SH-SY5Y (cell line): ENCODE measurements around the gene KIAA1755.

Experiments
- GATA2 ChIP-seq: IDR thresholded peaks from 2 replicates; pipeline ENCODE4 v1.6.1; 2011; ENCODE audit warnings: mild to moderate bottlenecking, low read depth, low read length
- GATA3 ChIP-seq: IDR thresholded peaks from 2 replicates; pipeline ENCODE4 v1.6.1; 2011; ENCODE audit warnings: low read depth, mild to moderate bottlenecking, low read length, moderate library complexity

KIAA1755 gene

GRCh38 chr20:38214256-38215193 is 46.0 kb downstream of the KIAA1755 start:
- TF ChIP-seq GATA2 (no peak), GATA3 (no peak)

DNA sequence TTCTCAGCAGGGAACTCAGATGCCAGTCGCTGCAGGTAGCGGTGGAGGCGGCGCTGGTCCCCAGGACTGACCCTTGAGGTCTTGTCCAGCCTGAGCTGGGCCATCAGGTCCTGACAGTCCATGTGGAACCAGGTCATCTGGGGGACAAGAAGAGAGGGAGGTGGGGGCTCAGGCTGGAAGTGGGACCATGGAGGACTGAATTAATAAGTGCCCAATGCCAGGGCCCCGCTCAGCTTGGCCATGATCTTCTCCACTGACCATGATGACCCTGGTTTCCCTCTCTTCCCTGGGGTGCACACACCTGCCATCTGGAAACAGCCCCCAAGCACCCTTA is 47.0 kb downstream of the KIAA1755 start:
- TF ChIP-seq GATA2: no peak
- no peak for TF ChIP-seq GATA3

DNA sequence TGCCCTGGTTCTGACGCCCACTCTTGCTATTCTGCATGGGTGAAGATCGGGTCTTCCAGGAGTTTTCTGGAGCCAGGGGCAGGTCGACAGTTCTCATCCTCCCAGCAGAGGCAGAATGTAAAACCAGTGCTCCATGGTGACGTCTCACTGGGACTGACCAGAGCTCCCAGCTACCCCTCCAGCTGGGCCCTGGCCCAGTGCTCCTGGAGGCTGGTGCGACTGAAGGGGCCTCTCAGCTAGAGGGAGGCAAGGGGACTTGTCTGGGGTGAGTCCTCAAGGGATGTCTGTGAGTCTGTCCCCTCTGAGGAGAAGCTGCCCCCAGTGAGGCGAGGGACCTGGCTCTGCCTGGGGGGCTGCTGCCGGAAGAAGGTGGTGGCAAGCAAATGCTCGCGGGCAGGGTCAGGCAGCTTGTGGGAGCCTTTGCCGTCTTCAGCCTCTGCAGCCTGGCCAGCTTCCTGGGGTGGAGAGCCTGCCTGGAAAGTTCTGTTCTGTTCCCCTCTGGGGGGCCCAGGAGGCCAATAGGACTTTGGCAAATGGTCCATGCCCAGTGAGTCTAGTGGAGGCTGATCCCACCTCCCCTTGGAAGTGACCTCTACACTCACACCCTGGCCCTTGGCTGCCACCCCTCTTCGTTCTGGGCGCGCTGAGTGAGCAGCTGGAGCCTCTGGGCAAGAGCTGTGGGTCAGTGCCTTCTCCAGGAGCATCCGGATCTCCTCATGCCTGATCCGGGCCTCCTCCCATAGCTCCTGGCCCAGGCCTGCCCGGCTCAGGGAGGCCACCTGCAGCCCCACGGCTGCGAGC is 47.5 kb downstream of the KIAA1755 start:
- TF ChIP-seq GATA2: no peak
- TF ChIP-seq GATA3: no peak

DNA sequence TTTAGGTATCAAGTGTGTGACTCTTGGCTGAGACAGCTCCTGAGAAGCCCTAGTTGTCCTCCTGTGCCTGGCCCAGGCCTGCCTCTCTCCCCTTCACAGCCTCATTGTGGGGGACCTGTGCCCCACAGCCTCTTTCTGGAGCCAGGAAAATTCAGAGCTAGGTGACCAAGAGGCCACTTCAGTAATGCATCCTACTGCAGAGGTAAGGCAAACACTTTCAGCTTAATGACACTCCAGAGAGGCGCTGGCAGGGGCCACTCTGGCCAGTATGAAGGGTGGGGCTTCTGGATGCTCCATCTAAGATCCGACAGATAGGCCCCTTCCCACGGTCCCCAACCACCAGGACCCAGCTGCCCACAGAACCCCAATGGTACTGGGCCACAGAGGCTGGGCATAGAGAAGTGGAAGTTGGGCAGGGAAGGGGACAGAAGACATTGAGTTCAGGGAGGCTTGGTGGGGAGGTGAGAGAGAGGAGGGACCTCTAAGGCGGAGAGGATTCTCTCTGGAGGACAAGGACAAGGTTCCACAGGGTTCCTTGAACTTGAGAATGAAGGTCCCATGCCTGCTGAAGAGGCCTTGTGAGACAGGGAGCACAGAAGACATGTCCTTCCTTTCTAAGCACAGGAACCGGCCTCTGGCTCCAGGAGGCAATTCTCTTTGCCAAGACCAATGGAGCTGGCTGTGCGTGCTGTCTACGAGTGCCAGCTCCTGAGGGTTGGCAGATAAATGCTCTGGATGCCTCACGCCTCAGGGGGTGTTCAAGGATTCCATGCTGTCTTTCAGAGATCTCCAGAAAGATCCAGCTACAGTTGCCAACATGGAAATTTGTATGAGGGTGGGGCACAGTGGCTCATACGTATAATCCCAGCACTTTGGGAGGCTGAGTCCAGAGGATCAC is 49.1 kb downstream of the KIAA1755 start:
- TF ChIP-seq GATA2 (no peak), GATA3 (no peak)

GRCh38 chr20:38210741-38211140 is 49.8 kb downstream of the KIAA1755 start:
- no peak for TF ChIP-seq GATA2
- TF ChIP-seq GATA3: no peak

- TF ChIP-seq GATA2 (no peak), GATA3 (no peak)
Measured at GRCh38 chr20:38209736-38210405, 50.7 kb downstream of the KIAA1755 start.

GRCh38 chr20:38209054-38209675 is 51.4 kb downstream of the KIAA1755 start:
- TF ChIP-seq GATA3 (no peak), GATA2 (no peak)

GRCh38 chr20:38208523-38208922 is 52.0 kb downstream of the KIAA1755 start:
- TF ChIP-seq GATA3 (no peak), GATA2 (no peak)

GRCh38 chr20:38208088-38208487 is 52.4 kb downstream of the KIAA1755 start:
- no peak for TF ChIP-seq GATA3
- TF ChIP-seq GATA2: no peak

- TF ChIP-seq GATA2 (no peak), GATA3 (no peak)
Measured at GRCh38 chr20:38207621-38208020, 52.9 kb downstream of the KIAA1755 start.

GRCh38 chr20:38205001-38205400 is 55.5 kb downstream of the KIAA1755 start:
- no peak for TF ChIP-seq GATA3
- no peak for TF ChIP-seq GATA2

- TF ChIP-seq GATA2 (no peak), GATA3 (no peak)
Measured at GRCh38 chr20:38203981-38204357, 56.6 kb downstream of the KIAA1755 start.

GRCh38 chr20:38203337-38203980 is 57.1 kb downstream of the KIAA1755 start:
- TF ChIP-seq GATA3 (no peak), GATA2 (no peak)

GRCh38 chr20:38202982-38203293 is 57.6 kb downstream of the KIAA1755 start:
- TF ChIP-seq GATA3 (no peak), GATA2 (no peak)
